ENCODE results near the gene C6orf89. TPM values are rescaled to one million over a fixed set of nuclear protein-coding genes. Genes with fewer than 3 reads are reported as not detected.

The C6orf89 gene
- total RNA-seq, 1 experiment from 2014 or later, result 61.1 TPM

DNA sequence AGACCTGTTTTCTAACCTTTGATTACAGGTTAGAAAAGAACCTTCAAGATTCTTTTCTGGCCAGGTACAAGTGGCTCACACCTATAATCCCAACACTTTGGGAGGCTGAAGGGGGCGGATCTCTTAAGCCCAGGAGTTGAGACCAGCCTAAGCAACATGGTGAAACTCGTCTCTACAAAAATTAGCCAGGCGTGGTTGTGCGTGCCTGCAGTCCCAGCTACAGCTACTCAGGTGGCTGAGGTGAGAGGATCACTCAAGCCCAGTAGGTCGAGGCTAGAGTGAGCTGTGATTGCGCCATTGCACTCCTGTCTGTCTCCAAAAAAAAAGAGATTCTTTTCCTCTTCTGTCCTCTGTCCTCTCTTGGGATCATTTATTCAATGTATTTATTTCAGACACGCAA is 25.6 kb upstream of the C6orf89 start:
- CTCF ChIA-PET, result interaction anchor here (0.6 kb wide), 1 partner anchor 97 kb away, joined by 4 read pairs; no protein-coding TSS in a partner anchor
- Mint-ChIP-seq H3K27me3 (ENCODE audit: unreplicated experiment) (no peaks in the 10 kb centered on the region), H3K9me3 (ENCODE audit: low read depth, unreplicated experiment) (no peaks in the 10 kb centered on the region), H3K4me3 (ENCODE audit: low read depth, unreplicated experiment) (no peak overlapping the region), H3K36me3 (ENCODE audit: insufficient read depth, unreplicated experiment) (peaks cover 28% of the 10 kb centered on the region), H3K4me1 (ENCODE audit: low read depth, unreplicated experiment) (peaks cover 10% of the 10 kb centered on the region), H3K27ac (ENCODE audit: unreplicated experiment) (no peak overlapping the region)
- no peak for DNase-seq
- TF ChIP-seq, protein P1, sequence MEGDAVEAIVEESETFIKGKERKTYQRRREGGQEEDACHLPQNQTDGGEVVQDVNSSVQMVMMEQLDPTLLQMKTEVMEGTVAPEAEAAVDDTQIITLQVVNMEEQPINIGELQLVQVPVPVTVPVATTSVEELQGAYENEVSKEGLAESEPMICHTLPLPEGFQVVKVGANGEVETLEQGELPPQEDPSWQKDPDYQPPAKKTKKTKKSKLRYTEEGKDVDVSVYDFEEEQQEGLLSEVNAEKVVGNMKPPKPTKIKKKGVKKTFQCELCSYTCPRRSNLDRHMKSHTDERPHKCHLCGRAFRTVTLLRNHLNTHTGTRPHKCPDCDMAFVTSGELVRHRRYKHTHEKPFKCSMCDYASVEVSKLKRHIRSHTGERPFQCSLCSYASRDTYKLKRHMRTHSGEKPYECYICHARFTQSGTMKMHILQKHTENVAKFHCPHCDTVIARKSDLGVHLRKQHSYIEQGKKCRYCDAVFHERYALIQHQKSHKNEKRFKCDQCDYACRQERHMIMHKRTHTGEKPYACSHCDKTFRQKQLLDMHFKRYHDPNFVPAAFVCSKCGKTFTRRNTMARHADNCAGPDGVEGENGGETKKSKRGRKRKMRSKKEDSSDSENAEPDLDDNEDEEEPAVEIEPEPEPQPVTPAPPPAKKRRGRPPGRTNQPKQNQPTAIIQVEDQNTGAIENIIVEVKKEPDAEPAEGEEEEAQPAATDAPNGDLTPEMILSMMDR (IDR thresholded peaks at IDR 0.05; ENCODE audit: unreplicated experiment), result no peak
- no TSS peak for BruUV-seq (replicated peaks)
- intact Hi-C loops (cut with micrococcal nuclease; ENCODE audit: unreplicated experiment), result no loop called here

- BruUV-seq (replicated peaks), result no TSS peak
- CTCF ChIA-PET, result interaction anchor here (1.0 kb wide), 1 partner anchor 13 kb away, joined by 3 read pairs; no protein-coding TSS in a partner anchor
- TF ChIP-seq, protein P1 (IDR thresholded peaks at IDR 0.05; ENCODE audit: unreplicated experiment), result no peak
- Mint-ChIP-seq H3K27ac (ENCODE audit: unreplicated experiment) (no peak overlapping the region), H3K9me3 (ENCODE audit: low read depth, unreplicated experiment) (no peaks in the 10 kb centered on the region), H3K36me3 (ENCODE audit: insufficient read depth, unreplicated experiment) (peaks cover 30% of the 10 kb centered on the region), H3K4me1 (ENCODE audit: low read depth, unreplicated experiment) (peaks cover 10% of the 10 kb centered on the region), H3K27me3 (ENCODE audit: unreplicated experiment) (no peaks in the 10 kb centered on the region), H3K4me3 (ENCODE audit: low read depth, unreplicated experiment) (no peak overlapping the region)
- DNase-seq, result no peak
- intact Hi-C loops (cut with micrococcal nuclease; ENCODE audit: unreplicated experiment), result no loop called here
Measured at GRCh38 chr6:36862164-36862847, 23.4 kb upstream of the C6orf89 start.

DNA sequence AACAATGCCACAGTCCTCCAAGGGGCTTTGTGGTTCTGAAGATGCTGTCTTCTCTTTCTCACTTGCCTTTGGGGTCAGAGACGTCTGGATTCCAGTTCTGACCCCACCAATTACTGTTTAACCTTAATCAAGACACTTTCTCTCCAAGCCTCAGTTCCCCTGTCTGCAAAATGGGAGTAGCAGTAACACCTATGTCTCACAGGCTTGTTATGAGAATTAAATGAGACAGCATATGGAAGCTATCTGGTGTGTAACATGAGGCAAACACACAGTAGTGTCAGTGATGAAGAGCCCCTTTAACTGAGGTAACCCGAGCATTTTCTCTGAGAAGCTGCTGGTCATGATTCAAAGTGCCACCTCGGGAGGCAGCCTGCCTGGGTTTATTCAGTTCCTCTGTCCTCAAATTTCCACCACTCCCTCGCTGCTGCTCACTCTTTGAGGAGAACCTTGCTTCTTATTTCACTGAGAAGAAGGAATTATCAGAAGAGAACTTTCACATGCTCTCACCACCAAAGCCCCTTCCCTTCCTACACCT is 22.8 kb upstream of the C6orf89 start:
- TF ChIP-seq, protein P1 (IDR thresholded peaks at IDR 0.05; ENCODE audit: unreplicated experiment), result no peak
- Mint-ChIP-seq H3K27me3 (ENCODE audit: unreplicated experiment) (no peaks in the 10 kb centered on the region), H3K4me3 (ENCODE audit: low read depth, unreplicated experiment) (no peak overlapping the region), H3K4me1 (ENCODE audit: low read depth, unreplicated experiment) (peaks cover 10% of the 10 kb centered on the region), H3K9me3 (ENCODE audit: low read depth, unreplicated experiment) (no peaks in the 10 kb centered on the region), H3K27ac (ENCODE audit: unreplicated experiment) (no peak overlapping the region), H3K36me3 (ENCODE audit: insufficient read depth, unreplicated experiment) (peaks cover 36% of the 10 kb centered on the region)
- no peak for DNase-seq
- intact Hi-C loops (cut with micrococcal nuclease; ENCODE audit: unreplicated experiment), result no loop called here
- CTCF ChIA-PET, result interaction anchor here (1.0 kb wide), 1 partner anchor 14 kb away, joined by 3 read pairs; no protein-coding TSS in a partner anchor
- no TSS peak for BruUV-seq (replicated peaks)

DNA sequence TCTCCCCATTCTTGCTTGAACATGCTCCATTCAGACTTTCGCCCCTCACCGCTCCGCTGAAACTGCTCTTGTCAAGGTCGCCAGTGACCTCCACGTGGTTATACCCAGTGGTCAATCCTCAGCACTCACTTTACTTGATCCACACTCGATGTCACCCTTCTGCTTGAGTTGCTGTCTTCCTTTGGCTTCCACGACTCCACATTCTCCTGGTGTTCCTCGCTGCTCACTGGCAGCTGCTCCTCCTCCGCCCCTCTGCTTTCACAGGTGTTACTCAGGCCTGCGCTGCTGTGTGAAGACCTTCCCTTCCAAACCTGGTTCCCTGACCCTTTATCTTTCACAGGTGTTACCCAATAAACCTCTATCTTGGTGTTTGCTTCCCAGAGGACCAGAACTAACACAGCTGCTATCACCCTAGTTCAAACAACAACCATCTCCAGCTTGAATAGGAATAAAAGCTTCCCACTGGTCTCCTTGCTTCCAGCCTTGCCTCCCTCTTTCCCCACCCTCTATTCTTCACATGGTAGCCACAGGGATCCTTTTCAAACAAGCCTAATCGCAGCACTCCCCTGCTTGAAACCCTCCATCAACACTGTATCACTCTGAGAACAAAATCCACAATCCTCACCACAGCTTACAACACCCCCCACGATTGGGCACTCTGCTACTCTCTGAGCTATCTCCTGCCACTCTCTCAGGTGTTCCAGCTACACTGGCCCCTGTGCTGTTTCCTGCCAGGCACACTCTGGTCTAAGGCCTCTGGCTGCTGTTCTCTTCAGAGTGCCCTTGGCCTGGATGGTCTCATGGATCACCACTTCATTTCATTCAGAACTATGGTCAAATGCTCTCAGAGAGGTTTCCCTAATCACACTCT is 21.8 kb upstream of the C6orf89 start:
- Mint-ChIP-seq H3K27me3 (ENCODE audit: unreplicated experiment) (no peaks in the 10 kb centered on the region), H3K4me3 (ENCODE audit: low read depth, unreplicated experiment) (no peak overlapping the region), H3K27ac (ENCODE audit: unreplicated experiment) (no peak overlapping the region), H3K9me3 (ENCODE audit: low read depth, unreplicated experiment) (no peaks in the 10 kb centered on the region), H3K4me1 (ENCODE audit: low read depth, unreplicated experiment) (peaks cover 10% of the 10 kb centered on the region), H3K36me3 (ENCODE audit: insufficient read depth, unreplicated experiment) (peaks cover 41% of the 10 kb centered on the region)
- TF ChIP-seq, protein P1 (IDR thresholded peaks at IDR 0.05; ENCODE audit: unreplicated experiment), result no peak
- CTCF ChIA-PET, result interaction anchor here (2.0 kb wide), 1 partner anchor 11 kb away, joined by 5 read pairs; the partner anchor contains the start of gene PPIL1
- intact Hi-C loops (cut with micrococcal nuclease; ENCODE audit: unreplicated experiment), result no loop called here
- BruUV-seq (replicated peaks), result no TSS peak
- no peak for DNase-seq
